SK-N-SH treated with all-trans-retinoic acid at 6 μM for 48 hours (cell line): ENCODE measurements around the gene MED27.

Source experiments
- ARNTL ChIP-seq: fragments of 450-650 bp; formaldehyde crosslinking; IDR thresholded peaks from 2 replicates; pipeline ENCODE4 v1.5.0; 2020; ENCODE audit warnings: low read depth, mild to moderate bottlenecking, moderate library complexity, borderline replicate concordance
- CREB5 ChIP-seq: fragments of 250-450 bp; sonication (Bioruptor Pico); IDR thresholded peaks from 2 replicates; pipeline ENCODE4 v1.5.1; 2020; ENCODE audit warnings: low read depth, mild to moderate bottlenecking, moderate library complexity
- ESRRG ChIP-seq: fragments of 250-450 bp; sonication (Bioruptor Pico); IDR thresholded peaks from 2 replicates; pipeline ENCODE4 v1.6.1; 2021; ENCODE audit warnings: mild to moderate bottlenecking
- OSR1 ChIP-seq: fragments of 250-450 bp; sonication (Bioruptor Pico); IDR thresholded peaks from 2 replicates; pipeline ENCODE4 v1.8.0; 2022; ENCODE audit warnings: moderate library complexity, mild to moderate bottlenecking, inconsistent platforms
- PPARA ChIP-seq: fragments of 250-450 bp; sonication (Bioruptor Pico); IDR thresholded peaks from 2 replicates; pipeline ENCODE4 v1.5.0; 2020; ENCODE audit warnings: mild to moderate bottlenecking, borderline replicate concordance
- RARB ChIP-seq: fragments of 250-450 bp; sonication (Bioruptor Pico); IDR thresholded peaks from 2 replicates; pipeline ENCODE4 v1.8.0; 2021; ENCODE audit warnings: mild to moderate bottlenecking, moderate library complexity
- SNAI2 ChIP-seq: fragments of 250-450 bp; sonication (Bioruptor Pico); IDR thresholded peaks from 2 replicates; pipeline ENCODE4 v1.5.0; 2020; ENCODE audit warnings: mild to moderate bottlenecking, moderate library complexity
- ZFP3 ChIP-seq: fragments of 250-450 bp; sonication (Bioruptor Pico); IDR thresholded peaks from 2 replicates; pipeline ENCODE4 v1.5.0; 2020; ENCODE audit warnings: mild to moderate bottlenecking, moderate library complexity
- ZFP30 ChIP-seq: fragments of 450-650 bp; formaldehyde crosslinking; IDR thresholded peaks from 2 replicates; pipeline ENCODE4 v1.5.0; 2022; ENCODE audit warnings: mild to moderate bottlenecking, moderate library complexity
- TF ChIP-seq, protein P1 (sequence below): fragments of 250-450 bp; sonication (Bioruptor Pico); IDR thresholded peaks from 2 replicates; pipeline ENCODE4 v1.8.0; 2020; ENCODE audit warnings: mild to moderate bottlenecking, moderate library complexity, borderline replicate concordance

GRCh38 chr9:132023419-132024180 is 56.1 kb downstream of the MED27 start:
- TF ChIP-seq, protein P1, sequence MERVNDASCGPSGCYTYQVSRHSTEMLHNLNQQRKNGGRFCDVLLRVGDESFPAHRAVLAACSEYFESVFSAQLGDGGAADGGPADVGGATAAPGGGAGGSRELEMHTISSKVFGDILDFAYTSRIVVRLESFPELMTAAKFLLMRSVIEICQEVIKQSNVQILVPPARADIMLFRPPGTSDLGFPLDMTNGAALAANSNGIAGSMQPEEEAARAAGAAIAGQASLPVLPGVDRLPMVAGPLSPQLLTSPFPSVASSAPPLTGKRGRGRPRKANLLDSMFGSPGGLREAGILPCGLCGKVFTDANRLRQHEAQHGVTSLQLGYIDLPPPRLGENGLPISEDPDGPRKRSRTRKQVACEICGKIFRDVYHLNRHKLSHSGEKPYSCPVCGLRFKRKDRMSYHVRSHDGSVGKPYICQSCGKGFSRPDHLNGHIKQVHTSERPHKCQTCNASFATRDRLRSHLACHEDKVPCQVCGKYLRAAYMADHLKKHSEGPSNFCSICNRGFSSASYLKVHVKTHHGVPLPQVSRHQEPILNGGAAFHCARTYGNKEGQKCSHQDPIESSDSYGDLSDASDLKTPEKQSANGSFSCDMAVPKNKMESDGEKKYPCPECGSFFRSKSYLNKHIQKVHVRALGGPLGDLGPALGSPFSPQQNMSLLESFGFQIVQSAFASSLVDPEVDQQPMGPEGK: no peak
- TF ChIP-seq RARB (CRISPR knock-in tag): no peak
- no peak for TF ChIP-seq ESRRG (CRISPR knock-in tag)
- no peak for TF ChIP-seq ZFP3 (CRISPR knock-in tag)
- TF ChIP-seq SNAI2 (CRISPR knock-in tag): no peak
- TF ChIP-seq PPARA (CRISPR knock-in tag): no peak
- no peak for TF ChIP-seq OSR1
- TF ChIP-seq CREB5: no peak
- no peak for TF ChIP-seq ARNTL (CRISPR knock-in tag)
- no peak for TF ChIP-seq ZFP30 (CRISPR knock-in tag)
